HepG2 (cell line): Measurements from ENCODE around the gene HNF1B. TPM values are rescaled to one million over a fixed set of nuclear protein-coding genes. Genes with fewer than 3 reads are reported as not detected.
A peak's percentile ranks its signal among the peaks of the same experiment; 100 is the strongest.

Experiments used
- CHD2 ChIP-seq: IDR thresholded peaks from 2 replicates; pipeline ENCODE4 v1.6.1; 2011; ENCODE audit warnings: low read depth, low read length, improper control_type of control experiment
- E2F1 ChIP-seq: sonication (generic); formaldehyde crosslinking; IDR thresholded peaks from 2 replicates; pipeline ENCODE4 v1.5.0; 2020; ENCODE audit warnings: missing genetic modification reagents
- ETV6 ChIP-seq: sonication (generic); formaldehyde crosslinking; conservative IDR thresholded peaks from 2 replicates; pipeline ENCODE4 v1.4.0; 2020; ENCODE audit warnings: missing genetic modification reagents
- FOXJ3 ChIP-seq: sonication (generic); formaldehyde crosslinking; IDR thresholded peaks from 2 replicates; pipeline ENCODE4 v1.4.0; 2020; ENCODE audit warnings: missing genetic modification reagents, mild to moderate bottlenecking, borderline replicate concordance
- GPN1 ChIP-seq: sonication (generic); formaldehyde crosslinking; IDR thresholded peaks from 2 replicates; pipeline ENCODE4 v1.5.1; 2020; ENCODE audit warnings: missing genetic modification reagents, borderline replicate concordance
- HDAC1 ChIP-seq: sonication (generic); formaldehyde crosslinking; IDR thresholded peaks from 2 replicates; pipeline ENCODE4 v1.5.1; 2020; ENCODE audit warnings: mild to moderate bottlenecking, missing genetic modification reagents
- HES4 ChIP-seq: sonication (generic); formaldehyde crosslinking; IDR thresholded peaks from 2 replicates; pipeline ENCODE4 v1.9.0; 2021; ENCODE audit warnings: mild to moderate bottlenecking, missing genetic modification reagents, borderline replicate concordance
- HNRNPL ChIP-seq: fragments of 200-400 bp; formaldehyde crosslinking; IDR thresholded peaks from 2 replicates; pipeline ENCODE4 v1.6.1; 2017; ENCODE audit warnings: mild to moderate bottlenecking, low read depth, low read length
- IKZF4 ChIP-seq: sonication (generic); formaldehyde crosslinking; IDR thresholded peaks from 2 replicates; pipeline ENCODE4 v1.5.1; 2020; ENCODE audit warnings: borderline replicate concordance, mild to moderate bottlenecking, low read depth, missing genetic modification reagents; ENCODE audit errors: not compliant biosample characterization
- KLF12 ChIP-seq: sonication (generic); formaldehyde crosslinking; IDR thresholded peaks from 2 replicates; pipeline ENCODE4 v1.4.0; 2020; ENCODE audit warnings: missing genetic modification reagents, borderline replicate concordance
- KLF9 ChIP-seq: IDR thresholded peaks from 2 replicates; pipeline ENCODE4 v1.6.1; 2016; ENCODE audit warnings: low read depth
- MAX ChIP-seq: IDR thresholded peaks from 2 replicates; pipeline ENCODE4 v1.6.1; 2012; ENCODE audit warnings: inconsistent platforms
- PHB2 ChIP-seq: fragments of 450-650 bp; IDR thresholded peaks from 2 replicates; pipeline ENCODE4 v1.6.1; 2018; ENCODE audit not compliant: partially characterized antibody
- PITX1 ChIP-seq: sonication (generic); formaldehyde crosslinking; IDR thresholded peaks from 2 replicates; pipeline ENCODE4 v1.5.1; 2020; ENCODE audit warnings: mild to moderate bottlenecking, missing genetic modification reagents
- SIN3A ChIP-seq: IDR thresholded peaks from 2 replicates; pipeline ENCODE4 v1.6.1; 2011; ENCODE audit warnings: low read depth, mild to moderate bottlenecking, control low read depth, low read length, borderline replicate concordance
- SP2 ChIP-seq: sonication (generic); formaldehyde crosslinking; IDR thresholded peaks from 2 replicates; pipeline ENCODE4 v1.5.1; 2020; ENCODE audit warnings: mild to moderate bottlenecking, missing genetic modification reagents
- ZBTB34 ChIP-seq: sonication (generic); formaldehyde crosslinking; IDR thresholded peaks from 2 replicates; pipeline ENCODE4 v1.8.0; 2022; ENCODE audit warnings: mild to moderate bottlenecking, missing genetic modification reagents
- ZBTB39 ChIP-seq: sonication (generic); formaldehyde crosslinking; IDR thresholded peaks from 2 replicates; pipeline ENCODE4 v1.5.0; 2020; ENCODE audit warnings: missing genetic modification reagents
- ZBTB7B ChIP-seq: sonication (generic); formaldehyde crosslinking; IDR thresholded peaks from 2 replicates; pipeline ENCODE4 v1.4.0; 2020; ENCODE audit warnings: missing genetic modification reagents
- ZNF138 ChIP-seq: sonication (generic); formaldehyde crosslinking; IDR thresholded peaks from 2 replicates; pipeline ENCODE4 v1.5.0; 2020; ENCODE audit warnings: mild to moderate bottlenecking, low read depth, missing genetic modification reagents
- ZNF180 ChIP-seq: sonication (generic); formaldehyde crosslinking; IDR thresholded peaks from 2 replicates; pipeline ENCODE4 v1.4.0; 2020; ENCODE audit warnings: low read depth, missing genetic modification reagents, borderline replicate concordance
- ZNF205 ChIP-seq: IDR thresholded peaks from 2 replicates; pipeline ENCODE4 v1.6.1; 2018; ENCODE audit warnings: missing biosample characterization, missing genetic modification reagents
- ZNF430 ChIP-seq: sonication (generic); formaldehyde crosslinking; IDR thresholded peaks from 2 replicates; pipeline ENCODE4 v1.9.0; 2021; ENCODE audit warnings: mild to moderate bottlenecking, missing genetic modification reagents
- ZNF749 ChIP-seq: sonication (generic); formaldehyde crosslinking; IDR thresholded peaks from 2 replicates; pipeline ENCODE4 v1.8.0; 2022; ENCODE audit warnings: mild to moderate bottlenecking, missing genetic modification reagents, moderate library complexity, borderline replicate concordance
- ZNF761 ChIP-seq: sonication (generic); formaldehyde crosslinking; conservative IDR thresholded peaks from 2 replicates; pipeline ENCODE4 v1.4.0; 2020; ENCODE audit warnings: mild to moderate bottlenecking, missing genetic modification reagents
- ZNF775 ChIP-seq: sonication (generic); formaldehyde crosslinking; IDR thresholded peaks from 2 replicates; pipeline ENCODE4 v1.4.0; 2020; ENCODE audit warnings: missing genetic modification reagents, mild to moderate bottlenecking, moderate library complexity, borderline replicate concordance
- ZNF777 ChIP-seq: sonication (generic); formaldehyde crosslinking; IDR thresholded peaks from 2 replicates; pipeline ENCODE4 v1.4.0; 2020; ENCODE audit warnings: missing genetic modification reagents
- ZNF792 ChIP-seq: IDR thresholded peaks from 2 replicates; pipeline ENCODE4 v1.6.1; 2016
- ZNF841 ChIP-seq: sonication (generic); formaldehyde crosslinking; IDR thresholded peaks from 2 replicates; pipeline ENCODE4 v1.8.1; 2023; ENCODE audit warnings: missing genetic modification reagents, borderline replicate concordance
- polyA plus RNA-seq, 8 experiments: library from polyadenylated mRNA; depleted of rRNA in 3 of 8; stranded (reverse) in 7 of 8; unstranded in 1 of 8; fragments of >200 nt; fragmentation: Illumina TruSeq in 4 of 8; extraction: Trizol in 4 of 8; gene quantifications; 2 replicates each; pipeline versions ENCODE4 v1.2.1 to v1.2.3, GENCODE V29; 2011 to 2016; ENCODE audit warnings: low read depth in 4 of 8, missing spikeins in 1 of 8, mixed read lengths in 1 of 8; ENCODE audit not compliant: insufficient read depth in 1 of 8
- total RNA-seq, 5 experiments: library from RNA; depleted of rRNA; stranded (reverse); fragments of >200 nt; fragmentation: Illumina TruSeq; extraction: Trizol; gene quantifications; 2 replicates each; pipeline ENCODE4 v1.2.3, GENCODE V29; 2016; ENCODE audit warnings: low read depth in 1 of 5

The HNF1B gene
- total and polyA plus RNA-seq, 2 of the 13 experiments (the other 11 are each of a cell fraction or from before 2014, with no cell fraction given) = 1.9 to 5.3 TPM

GRCh38 chr17:37708008-37708615 is 36.7 kb downstream of the HNF1B start (continued):
- TF ChIP-seq MAX = peak; percentile 45; the same call in 1 of the 2 replicates
- TF ChIP-seq ZNF430 (CRISPR knock-in tag) = no peak
- TF ChIP-seq ZNF841 (CRISPR knock-in tag) = no peak
- no peak for TF ChIP-seq ZNF749 (CRISPR knock-in tag)
- no peak for TF ChIP-seq SP2
- 0 out of 2 replicates have a peak, but pooled peaks have one; percentile 34 for TF ChIP-seq ZNF761 (CRISPR knock-in tag)
- TF ChIP-seq E2F1 (CRISPR knock-in tag) = no peak
- TF ChIP-seq HNRNPL = no peak
- no peak for TF ChIP-seq KLF12 (CRISPR knock-in tag)
- TF ChIP-seq CHD2 = no peak
- no peak; the same call in 1 of the 2 replicates for TF ChIP-seq KLF9 (CRISPR knock-in tag)
- no peak for TF ChIP-seq PHB2
- no peak for TF ChIP-seq HES4 (CRISPR knock-in tag)
- TF ChIP-seq ZNF792 (CRISPR knock-in tag) = peak; percentile 91; the same call in 1 of the 2 replicates
- TF ChIP-seq HDAC1 (CRISPR knock-in tag) = peak; percentile 48
- no peak for TF ChIP-seq PITX1 (CRISPR knock-in tag)
- no peak for TF ChIP-seq IKZF4 (CRISPR knock-in tag)
- no peak for TF ChIP-seq ZNF138
- no peak for TF ChIP-seq SIN3A
- no peak for TF ChIP-seq ZNF775 (CRISPR knock-in tag)
- TF ChIP-seq ZBTB39 (CRISPR knock-in tag) = no peak
- TF ChIP-seq GPN1 (CRISPR knock-in tag) = no peak
- TF ChIP-seq ZNF180 = no peak
- no peak for TF ChIP-seq ZNF777 (CRISPR knock-in tag)
- TF ChIP-seq ZBTB34 (CRISPR knock-in tag) = no peak
- no peak for TF ChIP-seq FOXJ3 (CRISPR knock-in tag)
- 0 out of 2 replicates have a peak, but pooled peaks have one; percentile 25 for TF ChIP-seq ZBTB7B
- TF ChIP-seq ETV6 = no peak
- TF ChIP-seq ZNF205 (CRISPR knock-in tag) = no peak
